Measurements from ENCODE around the gene TIMM22.

Gene TIMM22

GRCh38 chr17:986322-986929, 10.5 kb upstream of the TIMM22 start:
- TF ChIP-seq MAX (IDR thresholded peaks at IDR 0.05) (no peak), TAF1 (IDR thresholded peaks at IDR 0.05; ENCODE audit: low read depth) (no peak), RAD21 (IDR thresholded peaks at IDR 0.05; ENCODE audit: low read depth) (no peak), EGR1 (IDR thresholded peaks at IDR 0.05) (no peak), CREB1 (IDR thresholded peaks at IDR 0.05; ENCODE audit: low read depth) (no peak), TEAD4 (IDR thresholded peaks at IDR 0.05) (no peak), YY1 (IDR thresholded peaks at IDR 0.05; ENCODE audit: low read depth) (no peak), TCF12 (IDR thresholded peaks at IDR 0.05; ENCODE audit: low read depth) (no peak), CEBPB (IDR thresholded peaks at IDR 0.05) (no peak), REST (IDR thresholded peaks at IDR 0.05; ENCODE audit: low read depth) (no peak), FOXM1 (IDR thresholded peaks at IDR 0.05; ENCODE audit: borderline replicate concordance, low read depth) (no peak), ZBTB7A (IDR thresholded peaks at IDR 0.05; ENCODE audit: low read depth) (no peak), USF1 (IDR thresholded peaks at IDR 0.05) (no peak), EP300 (IDR thresholded peaks at IDR 0.05; ENCODE audit: borderline replicate concordance) (no peak), NFIC (IDR thresholded peaks at IDR 0.05) (no peak)

- TF ChIP-seq YY1 (IDR thresholded peaks at IDR 0.05; ENCODE audit: low read depth) (no peak), NFIC (IDR thresholded peaks at IDR 0.05) (no peak), TAF1 (IDR thresholded peaks at IDR 0.05; ENCODE audit: low read depth) (no peak), EGR1 (IDR thresholded peaks at IDR 0.05) (no peak), TCF12 (IDR thresholded peaks at IDR 0.05; ENCODE audit: low read depth) (no peak), CEBPB (IDR thresholded peaks at IDR 0.05) (no peak), EP300 (IDR thresholded peaks at IDR 0.05; ENCODE audit: borderline replicate concordance) (no peak), CREB1 (IDR thresholded peaks at IDR 0.05; ENCODE audit: low read depth) (no peak)
Measured at GRCh38 chr17:987931-988330, 9.0 kb upstream of the TIMM22 start.

GRCh38 chr17:988561-988960, 8.4 kb upstream of the TIMM22 start:
- TF ChIP-seq TEAD4 (IDR thresholded peaks at IDR 0.05) (no peak), NFIC (IDR thresholded peaks at IDR 0.05) (no peak), EGR1 (IDR thresholded peaks at IDR 0.05) (no peak), REST (IDR thresholded peaks at IDR 0.05; ENCODE audit: low read depth) (no peak), USF1 (IDR thresholded peaks at IDR 0.05) (no peak), CEBPB (IDR thresholded peaks at IDR 0.05) (no peak), FOXM1 (IDR thresholded peaks at IDR 0.05; ENCODE audit: borderline replicate concordance, low read depth) (no peak), YY1 (IDR thresholded peaks at IDR 0.05; ENCODE audit: low read depth) (no peak), TAF1 (IDR thresholded peaks at IDR 0.05; ENCODE audit: low read depth) (no peak), TCF12 (IDR thresholded peaks at IDR 0.05; ENCODE audit: low read depth) (no peak), RAD21 (IDR thresholded peaks at IDR 0.05; ENCODE audit: low read depth) (no peak), MAX (IDR thresholded peaks at IDR 0.05) (no peak), ZBTB7A (IDR thresholded peaks at IDR 0.05; ENCODE audit: low read depth) (no peak)

GRCh38 chr17:992933-993332, 4.0 kb upstream of the TIMM22 start:
- no peak for TF ChIP-seq YY1 (IDR thresholded peaks at IDR 0.05; ENCODE audit: low read depth)
- TF ChIP-seq TCF12 (IDR thresholded peaks at IDR 0.05; ENCODE audit: low read depth) = no peak
- no peak for TF ChIP-seq TAF1 (IDR thresholded peaks at IDR 0.05; ENCODE audit: low read depth)
- TF ChIP-seq TEAD4 (IDR thresholded peaks at IDR 0.05) = no peak
- TF ChIP-seq NFIC (IDR thresholded peaks at IDR 0.05) = no peak
- TF ChIP-seq CREB1 (IDR thresholded peaks at IDR 0.05; ENCODE audit: low read depth) = no peak
- no peak for TF ChIP-seq USF1 (IDR thresholded peaks at IDR 0.05)

GRCh38 chr17:998111-998510, 1.2 kb downstream of the TIMM22 start:
- TF ChIP-seq CREB1 (IDR thresholded peaks at IDR 0.05; ENCODE audit: low read depth) = no peak
- no peak for TF ChIP-seq USF1 (IDR thresholded peaks at IDR 0.05)
- no peak for TF ChIP-seq REST (IDR thresholded peaks at IDR 0.05; ENCODE audit: low read depth)
- TF ChIP-seq EGR1 (IDR thresholded peaks at IDR 0.05) = no peak
- no peak for TF ChIP-seq RAD21 (IDR thresholded peaks at IDR 0.05; ENCODE audit: low read depth)
- TF ChIP-seq MAX (IDR thresholded peaks at IDR 0.05) = no peak
- no peak for TF ChIP-seq CEBPB (IDR thresholded peaks at IDR 0.05)

Data from Ishikawa (cell line).